Subcutaneous adipose tissue (tissue), 4 donors: ENCODE data around the gene PDE4D. TPM values are rescaled to one million over a fixed set of nuclear protein-coding genes. Genes with fewer than 3 reads are reported as not detected.

Experiments
- CTCF ChIP-seq: fragments of 450-650 bp; IDR thresholded peaks from one replicate; pipeline ENCODE4 v1.5.1; 2016; ENCODE audit warnings: low read depth, mild to moderate bottlenecking, control low read depth, antibody characterized with exemption, moderate library complexity
- total RNA-seq, 4 donors: library from RNA; depleted of rRNA; stranded (reverse); fragments of >200 nt; gene quantifications; one replicate each; pipeline ENCODE4 v1.1.0, GENCODE V29; 2016

PDE4D gene
- total RNA-seq, 4 donors from 2014 or later, result 15.0 to 24.0 (median 18.5) TPM

DNA sequence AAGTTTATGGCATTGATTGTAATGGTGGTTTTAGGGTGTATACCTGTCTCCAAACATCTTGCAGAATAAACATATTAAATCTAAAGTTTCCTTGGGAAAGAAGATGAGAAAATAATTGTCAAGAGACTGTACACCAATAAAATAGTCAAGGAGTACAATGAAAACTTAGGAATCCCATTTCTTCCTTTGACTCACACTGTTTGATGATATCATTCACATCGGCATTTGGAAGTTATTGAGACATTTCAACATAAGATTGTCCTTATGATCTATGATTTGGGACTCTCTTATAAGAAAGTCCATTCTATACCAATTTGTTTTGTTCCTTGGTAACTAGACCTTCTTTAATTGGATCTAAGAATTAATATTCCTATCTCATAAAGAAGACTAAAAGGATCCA, 828.0 kb downstream of the PDE4D start:
- no peak for TF ChIP-seq CTCF

DNA sequence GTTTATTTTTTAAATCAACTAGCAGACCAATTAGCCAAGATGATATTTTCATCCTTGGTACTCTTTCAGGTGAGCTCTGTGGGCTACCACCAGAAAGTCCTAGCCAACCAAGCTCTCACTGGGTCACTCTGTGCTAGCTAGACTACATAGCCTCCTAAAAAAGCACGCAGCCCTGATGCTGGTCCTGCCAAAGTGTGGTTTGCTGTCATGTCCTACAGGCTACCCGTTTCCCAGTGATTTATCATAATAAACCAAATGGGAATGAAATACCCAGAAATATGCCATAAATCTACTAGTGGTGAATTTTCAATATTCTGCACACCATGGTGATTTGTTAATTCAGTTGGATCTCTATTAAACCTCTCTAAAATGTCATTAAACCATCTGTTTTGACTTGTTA, 829.2 kb downstream of the PDE4D start:
- no peak for TF ChIP-seq CTCF

DNA sequence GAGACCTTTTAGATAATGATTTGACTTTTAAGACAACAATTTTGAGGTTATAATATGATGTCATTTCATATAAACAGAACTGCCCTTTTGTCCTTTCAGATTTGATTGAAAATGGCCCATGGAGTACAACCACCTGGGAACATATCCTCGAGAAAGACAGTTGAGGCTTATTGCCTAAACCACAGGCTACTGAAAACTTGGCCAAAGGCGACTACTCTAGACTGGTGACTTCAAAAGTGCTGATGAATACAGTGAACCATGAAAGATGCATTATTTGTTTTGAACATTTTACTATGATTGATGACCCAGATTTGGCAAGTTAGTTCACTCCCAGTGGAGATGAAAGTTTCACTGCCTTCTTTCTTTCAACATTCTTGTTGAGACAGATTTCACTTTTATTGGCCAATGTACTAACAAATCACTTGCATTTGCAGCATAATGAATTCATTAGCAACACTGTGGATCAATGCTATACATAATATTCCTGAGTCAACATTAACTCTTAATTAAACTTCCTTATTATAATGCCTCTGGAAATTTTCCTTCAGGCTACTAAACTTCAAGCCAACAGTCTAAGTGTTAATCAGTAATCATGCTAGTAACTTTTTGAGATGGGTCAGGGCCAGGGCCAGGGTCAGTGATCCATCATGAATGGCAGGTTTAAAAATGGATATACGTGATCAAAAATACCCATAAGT, 830.4 kb downstream of the PDE4D start:
- TF ChIP-seq CTCF, result no peak

- no peak for TF ChIP-seq CTCF
Measured at GRCh38 chr5:59061377-59061776, 832.1 kb downstream of the PDE4D start.

DNA sequence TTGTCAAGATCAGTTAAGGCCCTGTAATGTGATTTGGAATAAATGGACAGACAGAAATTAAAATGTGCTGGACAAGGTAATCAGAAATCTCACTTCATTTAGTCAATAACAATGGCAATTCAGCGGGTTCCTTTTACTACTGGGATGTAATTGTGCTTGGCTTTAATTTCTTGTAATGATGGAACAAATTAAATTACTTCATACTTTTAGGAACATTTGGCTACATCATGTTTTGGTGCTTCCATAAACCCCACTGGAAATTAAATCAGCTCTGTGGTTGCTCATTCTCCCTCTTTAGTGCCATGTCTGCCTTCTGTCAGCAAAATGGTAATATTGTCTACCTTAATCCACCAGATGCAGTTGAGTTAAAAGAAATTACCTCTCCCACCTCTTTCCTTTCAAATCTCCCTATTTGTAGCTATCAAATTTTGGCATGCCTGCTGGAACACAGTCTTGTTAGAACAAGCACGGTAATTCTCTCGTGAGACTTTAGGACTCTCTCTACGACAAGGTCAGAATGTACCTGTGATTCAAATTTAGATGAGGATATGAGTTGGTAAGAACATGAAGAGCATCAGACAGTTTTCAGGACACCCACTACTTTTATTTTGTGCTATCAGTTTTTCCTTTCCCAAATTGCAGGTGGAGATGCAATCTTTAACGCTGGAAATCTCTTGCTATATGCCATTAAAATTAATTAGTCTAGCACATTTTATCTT, 834.4 kb downstream of the PDE4D start:
- TF ChIP-seq CTCF, result no peak

DNA sequence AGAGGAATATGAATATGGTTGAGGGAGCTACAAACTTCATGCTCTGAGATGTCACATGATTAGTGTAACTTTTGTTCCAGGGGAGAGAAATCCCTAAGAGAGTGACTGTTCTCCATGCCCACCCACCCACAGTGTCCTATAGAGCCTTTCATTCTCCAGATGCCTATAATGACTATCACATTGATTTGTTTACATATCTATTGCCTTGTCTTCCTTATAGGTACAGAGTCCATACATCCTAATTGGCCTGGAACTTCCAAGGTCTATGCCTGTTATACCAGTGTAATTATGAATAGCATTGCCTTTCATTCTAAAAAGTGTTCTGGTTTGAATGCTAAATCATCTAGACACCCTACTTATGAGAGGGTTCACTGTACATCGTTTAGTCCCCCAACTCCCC, 835.3 kb downstream of the PDE4D start:
- no peak for TF ChIP-seq CTCF

DNA sequence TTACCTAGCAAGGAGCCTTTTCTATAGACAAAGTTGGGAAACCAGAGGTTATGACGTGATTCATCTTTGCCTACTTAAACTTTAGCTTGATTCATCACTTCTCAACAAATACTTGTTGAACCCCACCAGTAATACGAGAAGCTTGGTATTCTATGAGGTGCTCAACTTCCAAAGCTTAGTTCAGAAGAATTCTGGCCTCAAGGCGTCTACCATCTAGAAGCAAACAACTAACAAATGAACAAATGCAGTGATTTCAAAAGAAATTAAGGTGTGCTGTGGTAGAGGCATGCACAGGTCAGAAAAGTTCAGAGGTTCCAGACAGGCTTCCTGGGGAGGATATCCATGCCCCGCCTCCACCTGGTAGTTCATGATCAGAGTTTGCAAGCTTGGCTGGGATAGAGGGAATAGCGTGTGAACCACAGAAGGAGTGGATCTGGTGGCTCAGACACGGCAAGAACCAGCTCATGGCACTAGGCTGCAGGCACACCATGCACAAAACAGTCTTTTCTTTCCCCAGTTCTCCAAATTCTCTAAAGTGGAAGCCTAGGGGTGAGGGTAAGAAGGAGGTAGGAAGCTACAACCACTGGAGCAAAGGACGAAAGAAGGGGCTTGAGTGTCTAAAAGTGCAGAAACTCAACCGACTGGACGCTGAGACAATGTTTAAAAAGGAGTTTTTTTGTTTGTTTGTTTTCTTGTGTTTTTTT, 837.6 kb downstream of the PDE4D start:
- TF ChIP-seq CTCF, result no peak
